ENCODE data around the gene TRIM60.
A peak's percentile ranks its signal among the peaks of the same experiment; 100 is the strongest.
"Not testable (repeated sequence)": the region's sequence is repeated elsewhere in the genome, so short reads cannot be mapped to it uniquely, and the experiment has no call there.

The TRIM60 gene

GRCh38 chr4:165052627-165053026 lies 20.8 kb downstream of the TRIM60 start:
- no peak for FAIRE-seq
- no peak for DNase-seq (ENCODE audit: low spot score)

- FAIRE-seq (no peak), DNase-seq (ENCODE audit: low spot score) (no peak)
Measured at GRCh38 chr4:165053645-165054044, 21.8 kb downstream of the TRIM60 start, which contains the start of gene TRIM75. TSS of gene TRIM75 (plus strand) at chr4:165053866. CDS start at chr4:165059148, 5,282 bp downstream.

- DNase-seq (ENCODE audit: low spot score) (no peak), FAIRE-seq (no peak)
Measured at GRCh38 chr4:165055601-165056000, 23.8 kb downstream of the TRIM60 start.

- FAIRE-seq = no peak
- no peak for DNase-seq (ENCODE audit: low spot score)
Measured at GRCh38 chr4:165058666-165059065, 26.9 kb downstream of the TRIM60 start.

- FAIRE-seq = no peak
- DNase-seq (ENCODE audit: low spot score) = no peak
Measured at GRCh38 chr4:165059386-165059785, 27.6 kb downstream of the TRIM60 start.

GRCh38 chr4:165060938-165061337 lies 29.1 kb downstream of the TRIM60 start:
- DNase-seq (ENCODE audit: low spot score) = no peak
- FAIRE-seq = no peak

GRCh38 chr4:165070560-165070959 lies 38.8 kb downstream of the TRIM60 start:
- no peak for FAIRE-seq
- no peak for DNase-seq (ENCODE audit: low spot score)

GRCh38 chr4:165073346-165073745 lies 41.5 kb downstream of the TRIM60 start:
- not testable (repeated sequence) for FAIRE-seq; DNase-seq (ENCODE audit: low spot score)

- FAIRE-seq (no peak), DNase-seq (ENCODE audit: low spot score) (no peak)
Measured at GRCh38 chr4:165077034-165077578, 45.3 kb downstream of the TRIM60 start.

- peak; percentile 21 for DNase-seq (ENCODE audit: low spot score)
- FAIRE-seq = no peak
Measured at GRCh38 chr4:165079476-165079875, 47.7 kb downstream of the TRIM60 start.

GRCh38 chr4:165084787-165085186 lies 53.0 kb downstream of the TRIM60 start:
- FAIRE-seq; DNase-seq (ENCODE audit: low spot score): not testable (repeated sequence)

GRCh38 chr4:165085946-165086345 lies 54.1 kb downstream of the TRIM60 start:
- DNase-seq (ENCODE audit: low spot score) = no peak
- no peak for FAIRE-seq

GRCh38 chr4:165088366-165088765 lies 56.6 kb downstream of the TRIM60 start:
- DNase-seq (ENCODE audit: low spot score) = no peak
- FAIRE-seq = no peak

Data from urothelium cell line (cell line).